Nephron (organoid): Measurements from ENCODE around the gene SELP.
A peak's percentile ranks its signal among the peaks of the same experiment; 100 is the strongest.

Source experiments
- H3K27ac Mint-ChIP-seq, 3 experiments: 2 replicates each; pipeline ENCODE4 v1.8.0; 2020; ENCODE audit warnings: mixed read lengths in 3 of 3, mild to moderate bottlenecking in 2 of 3, moderate library complexity in 1 of 3
- H3K27me3 Mint-ChIP-seq: 2 replicates; pipeline ENCODE4 v1.8.0; 2021; ENCODE audit warnings: low read depth, mild to moderate bottlenecking, moderate library complexity, mixed read lengths
- H3K36me3 Mint-ChIP-seq: 2 replicates; pipeline ENCODE4 v1.8.0; 2020; ENCODE audit warnings: low read depth, mixed read lengths
- H3K4me1 Mint-ChIP-seq: 2 replicates; pipeline ENCODE4 v1.8.0; 2020; ENCODE audit warnings: mixed read lengths
- H3K4me3 Mint-ChIP-seq, 3 experiments: 2 replicates each; pipeline ENCODE4 v1.8.0; 2020; ENCODE audit warnings: mild to moderate bottlenecking in 3 of 3, mixed read lengths in 3 of 3, moderate library complexity in 2 of 3
- H3K9me3 Mint-ChIP-seq: 2 replicates; pipeline ENCODE4 v1.8.0; 2020; ENCODE audit warnings: mixed read lengths
- TF ChIP-seq, protein P1 (sequence below), 3 experiments: fragments of 200-600 bp; sonication (generic); IDR thresholded peaks; one replicate each; pipeline ENCODE4 v1.5.0; 2021; ENCODE audit warnings: antibody characterized with exemption in 3 of 3; ENCODE audit not compliant: unreplicated experiment in 3 of 3

The SELP gene

DNA sequence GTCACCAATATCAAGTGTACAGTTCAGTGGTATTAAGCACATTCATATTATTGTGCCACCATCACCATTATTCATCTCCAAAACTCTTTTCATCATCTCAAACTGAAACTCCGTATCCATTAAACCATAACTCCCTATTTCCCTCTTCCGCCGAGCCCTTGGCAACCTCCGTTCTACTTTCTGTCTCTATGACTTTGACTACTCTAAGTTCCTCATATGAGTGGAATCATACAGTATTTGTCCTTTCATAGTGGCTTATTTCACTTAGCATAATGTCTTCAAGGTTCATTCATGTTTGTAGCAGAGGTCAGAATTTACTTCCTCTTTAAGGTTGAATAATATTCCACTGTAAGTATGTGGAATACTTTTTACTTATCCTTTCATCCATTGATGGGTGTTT lies 21.7 kb downstream of the SELP start:
- Mint-ChIP-seq H3K36me3 (no peaks in the 10 kb centered on the region), H3K9me3 (no peaks in the 10 kb centered on the region), H3K4me3 (no peak overlapping the region), H3K27me3 (peaks cover 13% of the 10 kb centered on the region), H3K4me1 (no peaks in the 10 kb centered on the region), H3K27ac (no peak overlapping the region)
- TF ChIP-seq, protein P1, sequence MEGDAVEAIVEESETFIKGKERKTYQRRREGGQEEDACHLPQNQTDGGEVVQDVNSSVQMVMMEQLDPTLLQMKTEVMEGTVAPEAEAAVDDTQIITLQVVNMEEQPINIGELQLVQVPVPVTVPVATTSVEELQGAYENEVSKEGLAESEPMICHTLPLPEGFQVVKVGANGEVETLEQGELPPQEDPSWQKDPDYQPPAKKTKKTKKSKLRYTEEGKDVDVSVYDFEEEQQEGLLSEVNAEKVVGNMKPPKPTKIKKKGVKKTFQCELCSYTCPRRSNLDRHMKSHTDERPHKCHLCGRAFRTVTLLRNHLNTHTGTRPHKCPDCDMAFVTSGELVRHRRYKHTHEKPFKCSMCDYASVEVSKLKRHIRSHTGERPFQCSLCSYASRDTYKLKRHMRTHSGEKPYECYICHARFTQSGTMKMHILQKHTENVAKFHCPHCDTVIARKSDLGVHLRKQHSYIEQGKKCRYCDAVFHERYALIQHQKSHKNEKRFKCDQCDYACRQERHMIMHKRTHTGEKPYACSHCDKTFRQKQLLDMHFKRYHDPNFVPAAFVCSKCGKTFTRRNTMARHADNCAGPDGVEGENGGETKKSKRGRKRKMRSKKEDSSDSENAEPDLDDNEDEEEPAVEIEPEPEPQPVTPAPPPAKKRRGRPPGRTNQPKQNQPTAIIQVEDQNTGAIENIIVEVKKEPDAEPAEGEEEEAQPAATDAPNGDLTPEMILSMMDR (IDR thresholded peaks at IDR 0.05; ENCODE audit: unreplicated experiment in 3 of 3) = no peak

DNA sequence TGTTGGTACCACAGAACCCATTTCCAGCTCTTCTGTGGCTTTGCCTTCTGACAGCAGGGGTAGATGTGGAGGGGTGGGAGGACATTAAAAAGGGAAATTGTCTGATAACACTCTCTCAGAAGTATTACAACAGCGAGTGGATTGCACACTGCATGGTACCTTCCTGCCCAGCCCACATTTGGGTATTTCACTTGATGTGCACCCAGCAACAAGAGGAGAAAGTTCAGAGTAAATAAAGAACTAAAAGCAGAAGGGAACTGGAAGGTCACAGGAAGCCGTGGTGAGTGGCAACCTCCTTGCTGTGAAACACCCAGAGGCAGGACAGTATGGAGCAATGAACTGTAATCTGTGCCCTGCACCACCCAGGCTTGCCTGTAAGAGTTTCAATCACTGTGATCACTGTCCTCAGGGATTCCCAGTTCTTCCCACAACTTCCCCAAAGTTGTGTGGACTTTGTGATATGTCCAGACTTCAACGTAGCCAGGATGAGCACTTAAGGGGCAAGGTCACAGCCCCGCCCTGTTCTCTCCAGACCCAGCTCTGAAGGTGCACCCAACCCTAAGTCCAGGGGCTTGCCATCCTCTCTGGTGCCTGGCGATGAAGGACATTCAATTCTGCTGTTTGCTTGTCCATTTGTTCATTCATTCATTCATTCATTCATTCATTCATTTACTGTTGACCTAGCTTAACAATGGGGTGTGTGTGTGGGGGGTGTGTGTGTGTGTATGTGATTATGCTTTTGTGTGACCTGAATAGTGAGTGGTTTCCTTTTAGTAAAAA lies 25.0 kb downstream of the SELP start:
- Mint-ChIP-seq H3K4me3 (no peak overlapping the region), H3K27ac (no peak overlapping the region), H3K9me3 (no peaks in the 10 kb centered on the region), H3K27me3 (peaks cover 15% of the 10 kb centered on the region), H3K36me3 (no peaks in the 10 kb centered on the region), H3K4me1 (no peaks in the 10 kb centered on the region)
- TF ChIP-seq, protein P1 (IDR thresholded peaks at IDR 0.05; ENCODE audit: unreplicated experiment in 3 of 3) = no peak

DNA sequence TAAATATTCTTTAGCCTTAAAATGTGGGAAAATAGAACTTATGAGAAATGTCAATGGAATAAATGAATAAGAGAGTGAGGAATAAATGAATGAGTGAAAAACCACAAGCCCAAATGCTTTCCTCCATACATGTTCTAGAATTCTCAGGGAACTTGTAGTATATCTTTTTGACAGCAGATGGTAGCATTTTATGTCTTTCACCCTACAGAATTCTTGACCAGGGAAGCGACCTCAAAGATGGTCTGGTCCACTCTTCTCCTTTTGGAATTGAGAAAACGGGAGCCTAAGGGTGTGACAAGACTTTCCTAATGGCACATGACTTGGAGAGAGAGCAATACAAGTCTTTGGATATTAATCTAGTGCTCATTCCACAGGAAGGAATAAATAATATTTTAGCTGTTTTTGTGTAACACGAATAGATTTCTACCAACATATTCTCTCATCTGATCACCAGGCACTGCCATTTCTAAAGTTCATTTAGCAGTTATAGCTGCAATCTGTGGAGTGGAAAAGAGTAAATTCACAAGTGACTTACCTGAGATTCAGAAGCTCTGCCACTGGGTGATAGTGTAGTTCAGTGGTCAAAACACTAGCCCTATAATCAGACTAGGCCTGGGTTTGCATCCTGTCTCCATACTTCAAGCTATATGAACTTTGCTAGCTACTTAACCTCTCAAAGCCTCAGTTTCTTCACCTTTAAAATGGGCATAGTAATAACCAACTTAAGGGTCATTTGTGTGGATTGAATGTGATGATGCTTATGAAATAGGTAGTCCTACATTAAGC lies 28.6 kb downstream of the SELP start:
- Mint-ChIP-seq H3K36me3 (no peaks in the 10 kb centered on the region), H3K4me1 (no peaks in the 10 kb centered on the region), H3K9me3 (no peaks in the 10 kb centered on the region), H3K27me3 (peaks cover 12% of the 10 kb centered on the region), H3K4me3 (no peak overlapping the region), H3K27ac (no peak overlapping the region)
- TF ChIP-seq, protein P1 (IDR thresholded peaks at IDR 0.05; ENCODE audit: unreplicated experiment in 3 of 3) = peak; percentile 21 to 37 (median 36)

DNA sequence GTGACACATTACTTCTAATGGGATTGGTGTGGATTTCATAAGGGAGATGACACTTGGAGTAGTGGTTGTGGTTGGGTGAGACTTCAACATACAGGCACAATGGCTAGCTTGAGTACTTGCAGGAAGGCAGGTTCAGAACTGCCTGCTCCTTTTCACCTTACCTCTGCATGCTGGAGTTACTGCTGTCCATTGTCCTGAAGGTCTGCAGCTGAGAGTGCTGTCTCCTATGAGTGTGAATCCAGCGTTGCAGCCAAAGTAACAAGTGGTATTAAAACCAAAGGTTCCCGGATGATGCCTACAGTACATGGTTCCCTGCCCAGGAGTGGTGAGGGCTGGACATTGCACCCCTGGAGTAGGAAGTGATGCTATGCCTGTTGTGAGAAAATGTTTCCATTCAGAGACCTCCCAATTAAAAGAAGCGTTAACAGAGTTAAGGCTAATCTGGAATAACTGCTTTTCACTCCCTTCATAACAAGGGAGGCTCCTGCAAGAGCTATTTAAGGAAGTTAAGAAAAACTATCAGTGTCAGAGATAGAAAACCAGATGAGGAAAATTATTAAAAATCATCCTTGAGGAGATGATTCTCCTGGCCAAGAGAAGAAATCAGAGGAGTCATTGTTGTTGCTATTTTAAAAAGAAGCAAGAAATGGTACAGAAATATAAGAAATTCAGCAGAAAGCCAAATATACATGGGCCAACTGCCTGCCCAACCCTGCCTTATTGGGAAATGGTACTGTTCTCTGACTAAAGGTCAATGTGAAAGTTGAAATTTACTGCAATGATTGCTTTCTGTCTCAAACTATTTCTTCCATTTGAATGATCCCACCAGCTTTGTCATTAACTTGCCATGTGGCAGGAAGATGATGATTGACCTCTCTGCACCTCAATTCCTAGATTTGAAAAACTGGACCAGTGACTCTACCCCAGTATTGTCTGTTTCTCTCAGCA lies 33.9 kb downstream of the SELP start:
- Mint-ChIP-seq H3K9me3 (no peaks in the 10 kb centered on the region), H3K36me3 (no peaks in the 10 kb centered on the region), H3K27me3 (peaks cover 16% of the 10 kb centered on the region), H3K27ac (no peak overlapping the region), H3K4me3 (no peak overlapping the region), H3K4me1 (no peaks in the 10 kb centered on the region)
- TF ChIP-seq, protein P1 (IDR thresholded peaks at IDR 0.05; ENCODE audit: unreplicated experiment in 3 of 3) = no peak

DNA sequence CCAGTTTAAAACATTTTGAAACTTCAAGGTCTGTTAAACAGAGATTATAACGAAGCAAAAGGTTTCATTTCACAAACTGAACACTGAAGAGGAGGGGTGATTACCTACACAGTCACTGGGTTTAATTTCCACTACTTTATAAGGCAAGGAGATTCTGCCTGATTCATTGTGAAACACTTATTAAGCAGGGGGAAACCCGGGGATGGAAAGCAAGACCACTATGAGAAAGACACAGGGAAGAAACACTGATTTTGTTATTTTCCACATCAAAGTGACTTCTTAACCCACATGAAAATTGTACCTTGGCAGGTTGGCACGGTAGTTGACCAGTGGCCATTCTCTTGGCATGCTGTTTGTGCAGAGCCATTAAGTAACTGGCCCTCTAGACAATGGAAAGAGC lies 35.5 kb downstream of the SELP start:
- H3K4me3 Mint-ChIP-seq = no peak overlapping the region
- no peak overlapping the region for H3K27ac Mint-ChIP-seq
- H3K9me3 Mint-ChIP-seq = no peaks in the 10 kb centered on the region

More for the DNA sequence above, 35.5 kb downstream of the SELP start:
- Mint-ChIP-seq H3K36me3 (no peaks in the 10 kb centered on the region), H3K4me1 (no peaks in the 10 kb centered on the region), H3K27me3 (peaks cover 18% of the 10 kb centered on the region)
- TF ChIP-seq, protein P1 (IDR thresholded peaks at IDR 0.05; ENCODE audit: unreplicated experiment in 3 of 3) = no peak
